Right cardiac atrium (tissue), 5 donors: ENCODE results near the gene IKZF1. TPM values are rescaled to one million over a fixed set of nuclear protein-coding genes. Genes with fewer than 3 reads are reported as not detected.

ENCODE experiments used
- ATAC-seq, 2 donors: fragments of 200-7000 bp; cut with Tn5 transposase; one replicate each; pipeline versions ENCODE4 v1.8.0 to v1.9.1; 2020; ENCODE audit warnings: moderate library complexity in 2 of 2, mild to moderate bottlenecking in 1 of 2
- DNase-seq, 3 donors: peaks; one replicate each; pipeline ENCODE4 v3.0.0-alpha.2; 2020
- H3K27ac ChIP-seq: one replicate; pipeline ENCODE4 v1.5.1; 2013; ENCODE audit warnings: mild to moderate bottlenecking, low read length, control low read depth, moderate library complexity
- H3K27me3 ChIP-seq: one replicate; pipeline ENCODE4 v1.6.1; 2013; ENCODE audit not compliant: control insufficient read depth, insufficient read depth
- H3K4me1 ChIP-seq: one replicate; pipeline ENCODE4 v1.6.1; 2013; ENCODE audit warnings: low read length; ENCODE audit not compliant: control insufficient read depth, insufficient read depth
- H3K4me3 ChIP-seq: one replicate; pipeline ENCODE4 v1.5.1; 2013; ENCODE audit warnings: low read length, control low read depth
- H3K9me3 ChIP-seq: one replicate; pipeline ENCODE4 v1.6.1; 2013; ENCODE audit warnings: low read length; ENCODE audit not compliant: control insufficient read depth
- WGBS: extraction: QIAGEN DNeasy Blood & Tissue Kit; methylation state at CpG from one replicate; pipeline ENCODE4 v1.1.7; 2013; 5-methylcytosine and 5-hydroxymethylcytosine counted together
- intact Hi-C, 4 donors: fragments of 100-400 bp; cut with DNase I; formaldehyde crosslinking; loops; one replicate each; pipeline versions ENCODE4 v1.11.0 to v1.14.0; 2022 to 2023
- polyA plus RNA-seq: library from polyadenylated mRNA; stranded (reverse); fragments of 200-250 nt; gene quantifications from one replicate; pipeline ENCODE4 v1.2.3, GENCODE V29; 2013
- total RNA-seq, 4 donors: library from RNA; stranded (reverse); fragmentation: NEBNext Ultra II Directional; extraction: Animal tissue kit (Norgen Biotek cat#: 25700); gene quantifications; one replicate each; pipeline ENCODE4 v1.2.1, GENCODE V29; 2021
- donor health status: healthy with polysubstance abuse.
- donor health status: DM: no; HTN: yes; CAD: no.
- donor health status: DM: no; HTN: no; CAD: no.
- donor health status: DM: no; HTN: yes; CAD: no; lungs with severe emphysema.
- donor health status: DM: yes; HTN: yes; CAD: no.

IKZF1 gene
- total and polyA plus RNA-seq, 5 donors: 0.54 to 6.8 (median 4.2) TPM

GRCh38 chr7:50448823-50449222 lies 144.3 kb downstream of the IKZF1 start:
- Histone ChIP-seq H3K27ac (no peak overlapping the region), H3K27me3 (no peaks in the 10 kb centered on the region), H3K4me3 (no peak overlapping the region), H3K4me1 (no peaks in the 10 kb centered on the region), H3K9me3 (no peaks in the 10 kb centered on the region)
- DNase-seq: no peak
- intact Hi-C loops: no loop called here
- ATAC-seq: no peak

- WGBS: 15% methylated on average over 5 of the region's 5 CpGs
- H3K27ac ChIP-seq: no peak overlapping the region
- H3K9me3 ChIP-seq: no peaks in the 10 kb centered on the region
- no peaks in the 10 kb centered on the region for H3K4me1 ChIP-seq
- no peak for ATAC-seq
- DNase-seq: no peak
- no peaks in the 10 kb centered on the region for H3K27me3 ChIP-seq
- intact Hi-C loops: no loop called here
- H3K4me3 ChIP-seq: peak overlapping the region; percentile 73
Measured at GRCh38 chr7:50449501-50449880, 145.0 kb downstream of the IKZF1 start.

GRCh38 chr7:50449881-50450589 lies 145.5 kb downstream of the IKZF1 start, which contains the start of gene FIGNL1:
Gene FIGNL1, minus strand, starts transcription at chr7:50450350. Its CDS starts 3,063 bp downstream, at chr7:50447287.
- intact Hi-C loops: no loop called here
- H3K27ac ChIP-seq: peak within 1 kb of the TSS; percentile 6

GRCh38 chr7:50450590-50451032 lies 146.1 kb downstream of the IKZF1 start:
- intact Hi-C loops: no loop called here
- Histone ChIP-seq H3K9me3 (no peaks in the 10 kb centered on the region), H3K4me3 (peak overlapping the region; percentile 73), H3K27me3 (no peaks in the 10 kb centered on the region), H3K4me1 (no peaks in the 10 kb centered on the region), H3K27ac (no peak overlapping the region)
- ATAC-seq (peak; percentile 36 to 55), DNase-seq (peak in 2 of 3 donors; percentile 68 to 69)
- WGBS: 19% methylated on average over 32 of the region's 32 CpGs

More at GRCh38 chr7:50449881-50450589, 145.5 kb downstream of the IKZF1 start, which contains the start of gene FIGNL1:
- H3K27me3 ChIP-seq: no peaks in the 10 kb centered on the region
- DNase-seq (peak; percentile 82 to 94 (median 92)), ATAC-seq (peak; percentile 99 to 100)
- H3K4me3 ChIP-seq: peak within 1 kb of the TSS; percentile 73
- H3K4me1 ChIP-seq: no peaks in the 10 kb centered on the region
- WGBS: under 1% methylated on average over 63 of the region's 63 CpGs
- H3K9me3 ChIP-seq: no peaks in the 10 kb centered on the region

Other genes with a start within 250 kb of the IKZF1 start
- not detected for gene ZPBP, start 211.5 kb upstream of the IKZF1 start, total RNA-seq
- not detected for gene ZPBP, start 211.5 kb upstream of the IKZF1 start, polyA plus RNA-seq
- 1 to 10 TPM; 4.2 to 5.7 (median 4.6) TPM for gene FIGNL1, start 145.6 kb downstream of the IKZF1 start, total RNA-seq
- 3.4 TPM for gene FIGNL1, start 145.6 kb downstream of the IKZF1 start, polyA plus RNA-seq